Naive thymus-derived CD4-positive, alpha-beta T cell (primary cell): Measurements from ENCODE around the gene TRMT11. TPM values are rescaled to one million over a fixed set of nuclear protein-coding genes. Genes with fewer than 3 reads are reported as not detected.

Experiments
- ATAC-seq: fragments of 150-1000 bp; cut with Tn5 transposase; 2 replicates; pipeline ENCODE4 v1.10.0; 2021; ENCODE audit warnings: mild to moderate bottlenecking, moderate library complexity
- CTCF ChIA-PET: fragments of 350-600 bp; sonication (Branson Sonifier 250); formaldehyde crosslinking; loops from one replicate; lab custom pipeline; 2021; ENCODE audit warnings: antibody characterized with exemption; lab: Charles Lee
- POLR2A ChIA-PET: fragments of 350-600 bp; sonication (Branson Sonifier 250); formaldehyde crosslinking; loops from one replicate; lab custom pipeline; 2021; ENCODE audit warnings: antibody characterized with exemption, inconsistent platforms; lab: Charles Lee
- DNase-seq, 9 donors: peaks; one replicate each; pipeline versions ENCODE4 v3.0.0 to v3.0.0-alpha.2; 2020 to 2022; ENCODE audit warnings: mixed read lengths in 1 of 9
- H3K27ac ChIP-seq: one replicate; pipeline ENCODE4 v1.7.0; 2013; ENCODE audit warnings: mild to moderate bottlenecking, low read depth, low read length, moderate library complexity
- H3K27me3 ChIP-seq, 2 donors: one replicate each; pipeline ENCODE4 v1.7.0; 2013; ENCODE audit warnings: low read length in 2 of 2, mild to moderate bottlenecking in 2 of 2, moderate library complexity in 2 of 2; ENCODE audit not compliant: control insufficient read depth in 2 of 2, insufficient read depth in 2 of 2
- H3K36me3 ChIP-seq, 3 experiments: 1 replicate in 2 of 3; 2 replicates in 1 of 3; pipeline ENCODE4 v1.7.0; 2013; ENCODE audit warnings: low read length in 3 of 3, mild to moderate bottlenecking in 3 of 3, moderate library complexity in 1 of 3; ENCODE audit not compliant: insufficient read depth in 3 of 3, control insufficient read depth in 2 of 3
- H3K4me1 ChIP-seq, 2 donors: one replicate each; pipeline ENCODE4 v1.7.0; 2013; ENCODE audit warnings: low read length in 2 of 2, mild to moderate bottlenecking in 2 of 2, moderate library complexity in 1 of 2; ENCODE audit not compliant: control insufficient read depth in 2 of 2, insufficient read depth in 2 of 2
- H3K4me3 ChIP-seq: 2 replicates; pipeline ENCODE4 v1.7.0; 2013; ENCODE audit warnings: mild to moderate bottlenecking, low read length
- H3K9me3 ChIP-seq, 3 experiments: 1 replicate in 2 of 3; 2 replicates in 1 of 3; pipeline ENCODE4 v1.7.0; 2013; ENCODE audit warnings: low read length in 3 of 3; ENCODE audit not compliant: control insufficient read depth in 2 of 3
- H3K27ac Mint-ChIP-seq, 9 donors: one replicate each; pipeline ENCODE4 v1.8.0; 2020 to 2022; ENCODE audit warnings: mixed read lengths in 9 of 9, mild to moderate bottlenecking in 8 of 9, moderate library complexity in 5 of 9, inconsistent platforms in 2 of 9
- H3K27me3 Mint-ChIP-seq, 5 donors: one replicate each; pipeline ENCODE4 v1.8.0; 2021 to 2022; ENCODE audit warnings: mixed read lengths in 5 of 5, mild to moderate bottlenecking in 1 of 5
- H3K36me3 Mint-ChIP-seq, 5 donors: one replicate each; pipeline ENCODE4 v1.8.0; 2020 to 2022; ENCODE audit warnings: mixed read lengths in 5 of 5, mild to moderate bottlenecking in 3 of 5, inconsistent platforms in 1 of 5
- H3K4me1 Mint-ChIP-seq, 7 donors: one replicate each; pipeline ENCODE4 v1.8.0; 2020 to 2022; ENCODE audit warnings: mixed read lengths in 7 of 7, mild to moderate bottlenecking in 3 of 7, inconsistent platforms in 1 of 7
- H3K4me3 Mint-ChIP-seq, 10 donors: one replicate each; pipeline ENCODE4 v1.8.0; 2020 to 2022; ENCODE audit warnings: mild to moderate bottlenecking in 10 of 10, mixed read lengths in 10 of 10, moderate library complexity in 6 of 10, inconsistent platforms in 2 of 10
- H3K9me3 Mint-ChIP-seq, 11 donors: one replicate each; pipeline ENCODE4 v1.8.0; 2020 to 2022; ENCODE audit warnings: mixed read lengths in 11 of 11, mild to moderate bottlenecking in 4 of 11, inconsistent platforms in 1 of 11, moderate library complexity in 1 of 11
- intact Hi-C, 2 donors: fragments of 100-400 bp; cut with micrococcal nuclease; formaldehyde crosslinking; loops; one replicate each; pipeline ENCODE4 v1.15.1; 2023
- polyA plus RNA-seq, 2 donors: library from polyadenylated mRNA; unstranded; fragments of 300-500 nt; fragmentation: Illumina TruSeq; gene quantifications; one replicate each; pipeline ENCODE4 v1.2.3, GENCODE V29; 2021
- total RNA-seq, 6 experiments: library from RNA in 5 of 6; stranded (reverse) in 5 of 6; gene quantifications; 1 replicate in 5 of 6; 2 replicates in 1 of 6; pipeline ENCODE4 v1.2.3 and lab custom pipeline; 2021 to 2026

TRMT11 gene
- total and polyA plus RNA-seq, 7 experiments from 2014 or later, result 12.4 to 34.1 (median 17.0) TPM

GRCh38 chr6:125983246-125983945 lies 2.9 kb upstream of the TRMT11 start:
- no peak overlapping the region for H3K27ac Mint-ChIP-seq
- intact Hi-C loops, result loop anchor here (10.0 kb wide), 2 partner anchors 829 to 1281 kb away; partner anchors contain the start of genes RNF146 (in 1 of the 2) and TPD52L1 (in 1 of the 2)
- no peaks in the 10 kb centered on the region for H3K27me3 Mint-ChIP-seq
- H3K36me3 Mint-ChIP-seq, result peaks cover 0 to 5% (median 0%) of the 10 kb centered on the region in 5 donors
- Histone ChIP-seq H3K27me3 (no peaks in the 10 kb centered on the region), H3K27ac (no peak overlapping the region), H3K4me3 (no peak overlapping the region), H3K9me3 (no peaks in the 10 kb centered on the region), H3K4me1 (peaks cover 14 to 20% of the 10 kb centered on the region in 2 donors), H3K36me3 (peaks cover 0 to 7% (median 0%) of the 10 kb centered on the region in 3 experiments)
- no peaks in the 10 kb centered on the region for H3K9me3 Mint-ChIP-seq
- ChIA-PET POLR2A (no interaction called here), CTCF (no interaction called here)
- no peak for ATAC-seq
- no peak overlapping the region for H3K4me3 Mint-ChIP-seq
- no peak for DNase-seq
- peaks cover 0 to 4% (median 0%) of the 10 kb centered on the region in 7 donors for H3K4me1 Mint-ChIP-seq

- Histone ChIP-seq H3K27me3 (no peaks in the 10 kb centered on the region), H3K27ac (no peak overlapping the region), H3K36me3 (peaks cover 0 to 7% (median 0%) of the 10 kb centered on the region in 3 experiments), H3K9me3 (no peaks in the 10 kb centered on the region), H3K4me1 (peaks cover 14 to 21% of the 10 kb centered on the region in 2 donors), H3K4me3 (no peak overlapping the region)
- H3K4me3 Mint-ChIP-seq, result no peak overlapping the region
- DNase-seq (no peak), ATAC-seq (no peak)
- H3K36me3 Mint-ChIP-seq, result no peaks in the 10 kb centered on the region
- H3K27me3 Mint-ChIP-seq, result no peaks in the 10 kb centered on the region
- H3K4me1 Mint-ChIP-seq, result peaks cover 0 to 6% (median 0%) of the 10 kb centered on the region in 7 donors
- ChIA-PET POLR2A (no interaction called here), CTCF (no interaction called here)
- H3K27ac Mint-ChIP-seq, result no peak overlapping the region
- intact Hi-C loops, result loop anchor here (10.0 kb wide), 2 partner anchors 830 to 1280 kb away; partner anchors contain the start of genes RNF146 (in 1 of the 2) and TPD52L1 (in 1 of the 2)
- no peaks in the 10 kb centered on the region for H3K9me3 Mint-ChIP-seq
These were observed 2.0 kb upstream of the TRMT11 start for GRCh38 chr6:125984311-125984710.

- intact Hi-C loops, result loop anchor here (5.0 to 10.0 kb wide), 5 partner anchors 683 to 1532 kb away; partner anchors contain the start of genes RNF146 (in 2 of the 2), HDDC2 (in 1 of the 2), MTCL3 (in 1 of the 2) and TPD52L1 (in 1 of the 2)
- DNase-seq, result no peak
- ChIA-PET POLR2A (interaction anchor here (0.6 to 2.7 kb wide), 11 partner anchors 11 to 235 kb away, joined by 3 to 39 read pairs (median 5); partner anchors contain the start of genes HINT3 and NCOA7), CTCF (interaction anchor here (1.5 to 2.6 kb wide), 2 partner anchors 9 to 10 kb away, joined by 4 to 11 read pairs; no protein-coding TSS in a partner anchor)
- ATAC-seq, result no peak
- H3K36me3 Mint-ChIP-seq, result no peaks in the 10 kb centered on the region
- H3K9me3 Mint-ChIP-seq, result no peaks in the 10 kb centered on the region
- no peaks in the 10 kb centered on the region for H3K27me3 ChIP-seq
- H3K4me3 Mint-ChIP-seq, result peak overlapping the region in 4 of 10 donors; percentile 12 to 40 (median 24)
- no peaks in the 10 kb centered on the region for H3K27me3 Mint-ChIP-seq
- H3K27ac ChIP-seq, result peak overlapping the region; percentile 76
- peaks cover 0 to 14% (median 0%) of the 10 kb centered on the region in 7 donors for H3K4me1 Mint-ChIP-seq
- H3K27ac Mint-ChIP-seq, result no peak overlapping the region
- no peak overlapping the region for H3K4me3 ChIP-seq
- H3K4me1 ChIP-seq, result peaks cover 14 to 21% of the 10 kb centered on the region in 2 donors
- peaks cover 0 to 7% (median 0%) of the 10 kb centered on the region in 3 experiments for H3K36me3 ChIP-seq
- H3K9me3 ChIP-seq, result no peaks in the 10 kb centered on the region
These were observed 818 bp upstream of the TRMT11 start for GRCh38 chr6:125985522-125985921.

GRCh38 chr6:125985979-125986300 lies 400 bp upstream of the TRMT11 start:
- Mint-ChIP-seq H3K9me3 (no peaks in the 10 kb centered on the region), H3K4me1 (peaks cover 0 to 17% (median 0%) of the 10 kb centered on the region in 7 donors), H3K27me3 (no peaks in the 10 kb centered on the region), H3K36me3 (no peaks in the 10 kb centered on the region), H3K27ac (no peak overlapping the region), H3K4me3 (no peak overlapping the region)
- intact Hi-C loops, result loop anchor here (1.0 to 10.0 kb wide), 12 partner anchors 10 to 1531 kb away; partner anchors contain the start of genes HINT3 (in 2 of the 2), NCOA7 (in 2 of the 2), RNF146 (in 2 of the 2) and CENPW (in 1 of the 2)
- H3K4me3 ChIP-seq, result peak overlapping the region; percentile 89
- peaks cover 14 to 21% of the 10 kb centered on the region in 2 donors for H3K4me1 ChIP-seq
- ATAC-seq, result no peak
- no peaks in the 10 kb centered on the region for H3K27me3 ChIP-seq
- ChIA-PET CTCF (interaction anchor here (1.1 to 2.6 kb wide), 7 partner anchors 9 to 205 kb away, joined by 3 to 11 read pairs (median 4); no protein-coding TSS in a partner anchor), POLR2A (interaction anchor here (0.6 to 2.7 kb wide), 14 partner anchors 9 to 684 kb away, joined by 3 to 39 read pairs (median 4); partner anchors contain the start of genes HDDC2, HINT3 and NCOA7)
- no peaks in the 10 kb centered on the region for H3K9me3 ChIP-seq
- DNase-seq, result no peak
- H3K36me3 ChIP-seq, result peaks cover 0 to 7% (median 0%) of the 10 kb centered on the region in 3 experiments
- peak overlapping the region; percentile 76 for H3K27ac ChIP-seq

GRCh38 chr6:125987026-125987617 lies 782 bp downstream of the TRMT11 start:
- CTCF ChIA-PET, result interaction anchor here (0.8 to 2.6 kb wide), 9 partner anchors 8 to 233 kb away, joined by 3 to 11 read pairs (median 4); partner anchors contain the start of gene HINT3
- Histone ChIP-seq H3K27ac (peak overlapping the region; percentile 76), H3K4me3 (peak overlapping the region; percentile 89), H3K4me1 (peaks cover 14 to 21% of the 10 kb centered on the region in 2 donors), H3K27me3 (no peaks in the 10 kb centered on the region), H3K9me3 (no peaks in the 10 kb centered on the region), H3K36me3 (peaks cover 0 to 7% (median 0%) of the 10 kb centered on the region in 3 experiments)
- H3K27ac Mint-ChIP-seq, result no peak overlapping the region
- DNase-seq (peak in 1 of 9 donors; percentile 12), ATAC-seq (peak; percentile 52)
- POLR2A ChIA-PET, result interaction anchor here (0.6 to 2.7 kb wide), 12 partner anchors 8 to 687 kb away, joined by 3 to 39 read pairs (median 4); partner anchors contain the start of genes HINT3 and NCOA7
- no peaks in the 10 kb centered on the region for H3K27me3 Mint-ChIP-seq
- H3K9me3 Mint-ChIP-seq, result no peaks in the 10 kb centered on the region
- intact Hi-C loops, result loop anchor here (2.0 to 10.0 kb wide), 6 partner anchors 354 to 1530 kb away; partner anchors contain the start of genes RNF146 (in 2 of the 2), CENPW (in 1 of the 2), HDDC2 (in 1 of the 2) and MTCL3 (in 1 of the 2)
- H3K4me3 Mint-ChIP-seq, result no peak overlapping the region
- H3K36me3 Mint-ChIP-seq, result no peaks in the 10 kb centered on the region
- peaks cover 0 to 25% (median 8%) of the 10 kb centered on the region in 7 donors for H3K4me1 Mint-ChIP-seq

GRCh38 chr6:125988280-125988679 lies 1.9 kb downstream of the TRMT11 start:
- H3K4me3 ChIP-seq, result no peak overlapping the region
- Mint-ChIP-seq H3K4me1 (peaks cover 0 to 36% (median 17%) of the 10 kb centered on the region in 7 donors), H3K9me3 (no peaks in the 10 kb centered on the region), H3K27ac (no peak overlapping the region), H3K36me3 (no peaks in the 10 kb centered on the region), H3K4me3 (no peak overlapping the region), H3K27me3 (no peaks in the 10 kb centered on the region)
- DNase-seq (no peak), ATAC-seq (no peak)
- H3K27ac ChIP-seq, result peak overlapping the region; percentile 15
- H3K36me3 ChIP-seq, result peaks cover 0 to 7% (median 0%) of the 10 kb centered on the region in 3 experiments
- intact Hi-C loops, result loop anchor here (5.0 to 10.0 kb wide), 5 partner anchors 686 to 1529 kb away; partner anchors contain the start of genes RNF146 (in 2 of the 2), HDDC2 (in 1 of the 2), MTCL3 (in 1 of the 2) and TPD52L1 (in 1 of the 2)
- H3K4me1 ChIP-seq, result peaks cover 14 to 21% of the 10 kb centered on the region in 2 donors
- H3K9me3 ChIP-seq, result no peaks in the 10 kb centered on the region
- H3K27me3 ChIP-seq, result no peaks in the 10 kb centered on the region
- POLR2A ChIA-PET, result interaction anchor here (0.6 to 2.7 kb wide), 2 partner anchors 19 to 198 kb away, joined by 3 to 39 read pairs; partner anchors contain the start of gene NCOA7
- CTCF ChIA-PET, result interaction anchor here (1.1 kb wide), 1 partner anchor 14 kb away, joined by 3 read pairs; no protein-coding TSS in a partner anchor
